ENCODE measurements around the gene C1orf116. TPM values are rescaled to one million over a fixed set of nuclear protein-coding genes. Genes with fewer than 3 reads are reported as not detected.

C1orf116 gene
- total RNA-seq, 1 donor from 2014 or later: 0.04 TPM

GRCh38 chr1:207058878-207059867, 26.6 kb upstream of the C1orf116 start:
- peak; percentile 51 for DNase-seq (ENCODE audit: low spot score)

DNA sequence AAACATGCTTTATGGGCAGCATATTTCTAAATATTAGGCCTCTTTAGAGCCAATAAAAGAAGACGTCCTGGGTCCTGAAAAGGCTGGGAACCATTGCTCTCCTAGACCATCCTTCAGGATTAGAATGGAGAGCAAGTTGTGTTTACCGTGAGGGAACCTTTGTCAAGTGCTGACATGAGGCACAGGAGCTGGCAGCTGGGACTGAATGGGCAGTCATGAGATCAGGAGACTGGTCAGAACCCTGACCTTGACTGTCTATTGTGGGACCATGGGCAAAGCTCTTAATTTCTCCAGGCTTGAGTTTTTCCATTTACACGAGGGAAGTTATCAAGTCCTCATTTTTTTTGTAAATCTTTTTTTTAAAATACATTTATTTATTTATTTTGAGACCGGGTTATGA, 25.7 kb upstream of the C1orf116 start:
- no peaks in the 10 kb centered on the region for H3K9me3 Mint-ChIP-seq
- no peak for TF ChIP-seq EZH2 (IDR thresholded peaks at IDR 0.05)
- no peak for TF ChIP-seq EZH2phosphoT487 (IDR thresholded peaks at IDR 0.05)
- TF ChIP-seq, protein P1, sequence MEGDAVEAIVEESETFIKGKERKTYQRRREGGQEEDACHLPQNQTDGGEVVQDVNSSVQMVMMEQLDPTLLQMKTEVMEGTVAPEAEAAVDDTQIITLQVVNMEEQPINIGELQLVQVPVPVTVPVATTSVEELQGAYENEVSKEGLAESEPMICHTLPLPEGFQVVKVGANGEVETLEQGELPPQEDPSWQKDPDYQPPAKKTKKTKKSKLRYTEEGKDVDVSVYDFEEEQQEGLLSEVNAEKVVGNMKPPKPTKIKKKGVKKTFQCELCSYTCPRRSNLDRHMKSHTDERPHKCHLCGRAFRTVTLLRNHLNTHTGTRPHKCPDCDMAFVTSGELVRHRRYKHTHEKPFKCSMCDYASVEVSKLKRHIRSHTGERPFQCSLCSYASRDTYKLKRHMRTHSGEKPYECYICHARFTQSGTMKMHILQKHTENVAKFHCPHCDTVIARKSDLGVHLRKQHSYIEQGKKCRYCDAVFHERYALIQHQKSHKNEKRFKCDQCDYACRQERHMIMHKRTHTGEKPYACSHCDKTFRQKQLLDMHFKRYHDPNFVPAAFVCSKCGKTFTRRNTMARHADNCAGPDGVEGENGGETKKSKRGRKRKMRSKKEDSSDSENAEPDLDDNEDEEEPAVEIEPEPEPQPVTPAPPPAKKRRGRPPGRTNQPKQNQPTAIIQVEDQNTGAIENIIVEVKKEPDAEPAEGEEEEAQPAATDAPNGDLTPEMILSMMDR (IDR thresholded peaks at IDR 0.05): no peak

More at GRCh38 chr1:207058878-207059867, 26.6 kb upstream of the C1orf116 start:
- no peak overlapping the region for H3K4me3 ChIP-seq
- Mint-ChIP-seq H3K4me3 (no peak overlapping the region), H3K4me1 (peaks cover 2% of the 10 kb centered on the region), H3K36me3 (peaks cover 2% of the 10 kb centered on the region), H3K27ac (no peak overlapping the region), H3K27me3 (ENCODE audit: insufficient read depth, low read depth) (peaks cover 4% of the 10 kb centered on the region), H3K9me3 (no peaks in the 10 kb centered on the region)
- no peak for TF ChIP-seq EZH2phosphoT487 (IDR thresholded peaks at IDR 0.05)
- TF ChIP-seq, protein P1 (IDR thresholded peaks at IDR 0.05): peak; percentile 48
- no peak for TF ChIP-seq EZH2 (IDR thresholded peaks at IDR 0.05)
- no peak overlapping the region for H2AFZ ChIP-seq (replicated peaks)
- H3K79me2 ChIP-seq (ENCODE audit: low read depth): no peaks in the 10 kb centered on the region
- H3K36me3 ChIP-seq: no peaks in the 10 kb centered on the region
- peaks cover 13% of the 10 kb centered on the region for H3K4me1 ChIP-seq
- H3F3A ChIP-seq (ENCODE audit: low read depth): peaks cover 12% of the 10 kb centered on the region
- H3K27ac ChIP-seq: peak overlapping the region; percentile 6
- peaks cover 6% of the 10 kb centered on the region for H3K27me3 ChIP-seq
- peaks cover 4% of the 10 kb centered on the region for H4K20me1 ChIP-seq (ENCODE audit: low read depth)
- no peak overlapping the region for H3K9ac ChIP-seq
- H3K9me3 ChIP-seq (ENCODE audit: low read depth): no peaks in the 10 kb centered on the region
- peak overlapping the region; percentile 52 for H3K4me2 ChIP-seq

GRCh38 chr1:207056673-207057072, 24.1 kb upstream of the C1orf116 start:
- no peak for TF ChIP-seq EZH2 (IDR thresholded peaks at IDR 0.05)
- TF ChIP-seq, protein P1 (IDR thresholded peaks at IDR 0.05): no peak
- no peak for TF ChIP-seq EZH2phosphoT487 (IDR thresholded peaks at IDR 0.05)
- Histone ChIP-seq H3K27me3 (peaks cover 14% of the 10 kb centered on the region), H3K4me3 (no peak overlapping the region), H3F3A (ENCODE audit: low read depth) (peaks cover 24% of the 10 kb centered on the region), H3K4me1 (peaks cover 14% of the 10 kb centered on the region), H3K9ac (no peak overlapping the region), H4K20me1 (ENCODE audit: low read depth) (peaks cover 4% of the 10 kb centered on the region), H3K36me3 (no peaks in the 10 kb centered on the region), H3K4me2 (no peak overlapping the region), H3K27ac (no peak overlapping the region), H3K79me2 (ENCODE audit: low read depth) (no peaks in the 10 kb centered on the region), H2AFZ (replicated peaks) (no peak overlapping the region), H3K9me3 (ENCODE audit: low read depth) (no peaks in the 10 kb centered on the region)
- H3K36me3 Mint-ChIP-seq: no peaks in the 10 kb centered on the region
- H3K27me3 Mint-ChIP-seq (ENCODE audit: insufficient read depth, low read depth): peaks cover 14% of the 10 kb centered on the region
- no peaks in the 10 kb centered on the region for H3K9me3 Mint-ChIP-seq
- H3K4me1 Mint-ChIP-seq: peaks cover 12% of the 10 kb centered on the region
- DNase-seq (ENCODE audit: low spot score): no peak
- no peak overlapping the region for H3K4me3 Mint-ChIP-seq
- H3K27ac Mint-ChIP-seq: no peak overlapping the region

More for the DNA sequence above, 25.7 kb upstream of the C1orf116 start:
- Histone ChIP-seq H3K27ac (no peak overlapping the region), H3K9me3 (ENCODE audit: low read depth) (no peaks in the 10 kb centered on the region), H3K36me3 (no peaks in the 10 kb centered on the region), H3K4me3 (no peak overlapping the region), H3K79me2 (ENCODE audit: low read depth) (no peaks in the 10 kb centered on the region), H4K20me1 (ENCODE audit: low read depth) (peaks cover 4% of the 10 kb centered on the region), H2AFZ (replicated peaks) (no peak overlapping the region), H3K9ac (no peak overlapping the region), H3K4me2 (no peak overlapping the region), H3K4me1 (peaks cover 13% of the 10 kb centered on the region), H3K27me3 (peaks cover 14% of the 10 kb centered on the region), H3F3A (ENCODE audit: low read depth) (peaks cover 12% of the 10 kb centered on the region)
- H3K4me3 Mint-ChIP-seq: no peak overlapping the region
- no peak for DNase-seq (ENCODE audit: low spot score)
- H3K4me1 Mint-ChIP-seq: peaks cover 2% of the 10 kb centered on the region
- no peak overlapping the region for H3K27ac Mint-ChIP-seq
- peaks cover 10% of the 10 kb centered on the region for H3K27me3 Mint-ChIP-seq (ENCODE audit: insufficient read depth, low read depth)
- no peaks in the 10 kb centered on the region for H3K36me3 Mint-ChIP-seq

Measured in neural progenitor cell (in vitro differentiated cells).